ENCODE measurements around the gene VPS4B. TPM values are rescaled to one million over a fixed set of nuclear protein-coding genes. Genes with fewer than 3 reads are reported as not detected.

The VPS4B gene
- total RNA-seq, 6 donors from 2014 or later = 24.1 to 63.7 (median 37.9) TPM

- Histone ChIP-seq H3K9me3 (no peaks in the 10 kb centered on the region), H3K4me3 (no peak overlapping the region), H3K27me3 (no peaks in the 10 kb centered on the region), H3K36me3 (no peaks in the 10 kb centered on the region), H3K27ac (no peak overlapping the region), H3K4me1 (no peaks in the 10 kb centered on the region)
- no peak for DNase-seq
- 75 to 93% methylated on average over 2 of the region's 2 CpGs for WGBS, 2 donors
- TF ChIP-seq POLR2A (IDR thresholded peaks at IDR 0.05) = no peak
- TF ChIP-seq EP300 (IDR thresholded peaks at IDR 0.05) = no peak
- TF ChIP-seq CTCF (IDR thresholded peaks at IDR 0.05) = no peak
- no peak for TF ChIP-seq POLR2AphosphoS5 (IDR thresholded peaks at IDR 0.05)
- no peak for ATAC-seq (ENCODE audit: low FRiP score in 2 of 2)
Observed at GRCh38 chr18:63379639-63379962, 42.7 kb downstream of the VPS4B start.

GRCh38 chr18:63378919-63379638, 43.2 kb downstream of the VPS4B start:
- Histone ChIP-seq H3K27ac (no peak overlapping the region), H3K4me1 (no peaks in the 10 kb centered on the region), H3K36me3 (no peaks in the 10 kb centered on the region), H3K9me3 (no peaks in the 10 kb centered on the region), H3K27me3 (no peaks in the 10 kb centered on the region), H3K4me3 (no peak overlapping the region)
- ATAC-seq (ENCODE audit: low FRiP score in 2 of 2) = no peak
- no peak for TF ChIP-seq CTCF (IDR thresholded peaks at IDR 0.05)
- no peak for TF ChIP-seq POLR2A (IDR thresholded peaks at IDR 0.05)
- TF ChIP-seq EP300 (IDR thresholded peaks at IDR 0.05) = no peak
- no peak for TF ChIP-seq POLR2AphosphoS5 (IDR thresholded peaks at IDR 0.05)
- no peak for DNase-seq
- 74 to 75% methylated on average over 4 of the region's 4 CpGs for WGBS, 2 donors

- H3K4me1 ChIP-seq = no peaks in the 10 kb centered on the region
- DNase-seq (no peak), ATAC-seq (ENCODE audit: low FRiP score in 2 of 2) (no peak)
- no peak overlapping the region for H3K27ac ChIP-seq
- 83% methylated on average over 2 of the region's 2 CpGs for WGBS, 2 donors
- no peaks in the 10 kb centered on the region for H3K36me3 ChIP-seq
- H3K4me3 ChIP-seq = no peak overlapping the region
- TF ChIP-seq POLR2A (IDR thresholded peaks at IDR 0.05) = no peak
- TF ChIP-seq POLR2AphosphoS5 (IDR thresholded peaks at IDR 0.05) = no peak
- TF ChIP-seq EP300 (IDR thresholded peaks at IDR 0.05) = no peak
- TF ChIP-seq CTCF (IDR thresholded peaks at IDR 0.05) = no peak
- H3K9me3 ChIP-seq = no peaks in the 10 kb centered on the region
- no peaks in the 10 kb centered on the region for H3K27me3 ChIP-seq
Observed at GRCh38 chr18:63377275-63377980, 44.8 kb downstream of the VPS4B start.

- Histone ChIP-seq H3K9me3 (no peaks in the 10 kb centered on the region), H3K4me1 (no peaks in the 10 kb centered on the region), H3K27ac (no peak overlapping the region), H3K4me3 (no peak overlapping the region), H3K27me3 (no peaks in the 10 kb centered on the region), H3K36me3 (no peaks in the 10 kb centered on the region)
- DNase-seq = no peak
- 53 to 66% methylated on average over 2 of the region's 2 CpGs for WGBS, 2 donors
- TF ChIP-seq POLR2AphosphoS5 (IDR thresholded peaks at IDR 0.05) = no peak
- no peak for TF ChIP-seq POLR2A (IDR thresholded peaks at IDR 0.05)
- TF ChIP-seq CTCF (IDR thresholded peaks at IDR 0.05) = no peak
- TF ChIP-seq EP300 (IDR thresholded peaks at IDR 0.05) = no peak
- peak in 1 of 2 donors; percentile 29 for ATAC-seq (ENCODE audit: low FRiP score in 2 of 2)
Observed at GRCh38 chr18:63376538-63376937, 45.7 kb downstream of the VPS4B start.
